Measurements from ENCODE around the gene ARHGEF6. TPM values are rescaled to one million over a fixed set of nuclear protein-coding genes. Genes with fewer than 3 reads are reported as not detected.

Gene ARHGEF6
- total RNA-seq, 1 experiment from 2014 or later: 0.35 TPM

GRCh38 chrX:136731798-136732197 is 48.9 kb downstream of the ARHGEF6 start:
- TF ChIP-seq CTCF (IDR thresholded peaks at IDR 0.05; ENCODE audit: unreplicated experiment): no peak
- Mint-ChIP-seq H3K9me3 (ENCODE audit: unreplicated experiment) (no peaks in the 10 kb centered on the region), H3K27ac (ENCODE audit: low read depth, unreplicated experiment) (no peak overlapping the region), H3K4me1 (ENCODE audit: insufficient read depth, unreplicated experiment) (no peaks in the 10 kb centered on the region), H3K27me3 (ENCODE audit: insufficient read depth, unreplicated experiment) (peaks cover 38% of the 10 kb centered on the region), H3K4me3 (ENCODE audit: unreplicated experiment) (no peak overlapping the region), H3K36me3 (ENCODE audit: insufficient read depth, unreplicated experiment) (no peaks in the 10 kb centered on the region)
- POLR2A ChIA-PET: interaction anchor here (0.6 kb wide), 1 partner anchor 503 kb away, joined by 3 read pairs; no protein-coding TSS in a partner anchor
- CTCF ChIA-PET: no interaction called here
- no TSS peak for BruUV-seq (replicated peaks)
- intact Hi-C loops (cut with micrococcal nuclease): no loop called here
- DNase-seq (ENCODE audit: unreplicated experiment): no peak

- DNase-seq (ENCODE audit: unreplicated experiment): no peak
- CTCF ChIA-PET: no interaction called here
- intact Hi-C loops (cut with micrococcal nuclease): no loop called here
- POLR2A ChIA-PET: interaction anchor here (0.6 kb wide), 1 partner anchor 502 kb away, joined by 3 read pairs; no protein-coding TSS in a partner anchor
- Mint-ChIP-seq H3K9me3 (ENCODE audit: unreplicated experiment) (no peaks in the 10 kb centered on the region), H3K36me3 (ENCODE audit: insufficient read depth, unreplicated experiment) (no peaks in the 10 kb centered on the region), H3K27me3 (ENCODE audit: insufficient read depth, unreplicated experiment) (peaks cover 43% of the 10 kb centered on the region), H3K4me3 (ENCODE audit: unreplicated experiment) (no peak overlapping the region), H3K4me1 (ENCODE audit: insufficient read depth, unreplicated experiment) (no peaks in the 10 kb centered on the region), H3K27ac (ENCODE audit: low read depth, unreplicated experiment) (no peak overlapping the region)
- BruUV-seq (replicated peaks): no TSS peak
- TF ChIP-seq CTCF (IDR thresholded peaks at IDR 0.05; ENCODE audit: unreplicated experiment): no peak
Measured at GRCh38 chrX:136731207-136731782, 49.4 kb downstream of the ARHGEF6 start.

GRCh38 chrX:136728393-136728792 is 52.3 kb downstream of the ARHGEF6 start:
- H3K36me3 Mint-ChIP-seq (ENCODE audit: insufficient read depth, unreplicated experiment): no peaks in the 10 kb centered on the region
- POLR2A ChIA-PET: no interaction called here
- no peak overlapping the region for H3K4me3 Mint-ChIP-seq (ENCODE audit: unreplicated experiment)

More at GRCh38 chrX:136728393-136728792, 52.3 kb downstream of the ARHGEF6 start:
- Mint-ChIP-seq H3K27me3 (ENCODE audit: insufficient read depth, unreplicated experiment) (peaks cover 40% of the 10 kb centered on the region), H3K27ac (ENCODE audit: low read depth, unreplicated experiment) (no peak overlapping the region), H3K4me1 (ENCODE audit: insufficient read depth, unreplicated experiment) (no peaks in the 10 kb centered on the region), H3K9me3 (ENCODE audit: unreplicated experiment) (no peaks in the 10 kb centered on the region)
- CTCF ChIA-PET: interaction anchor here (0.6 kb wide), 1 partner anchor 1337 kb away, joined by 3 read pairs; no protein-coding TSS in a partner anchor
- no peak for TF ChIP-seq CTCF (IDR thresholded peaks at IDR 0.05; ENCODE audit: unreplicated experiment)
- no peak for DNase-seq (ENCODE audit: unreplicated experiment)
- no TSS peak for BruUV-seq (replicated peaks)
- intact Hi-C loops (cut with micrococcal nuclease): no loop called here

All from MCF 10A (cell line).